Trophoblast cell (in vitro differentiated cells and primary cell): ENCODE measurements around the gene RANBP9.

ENCODE experiments used
- DNase-seq, 2 donors: peaks; one replicate each; pipeline ENCODE4 v3.0.0-alpha.2; 2016
- H2AFZ ChIP-seq: 2 replicates; pipeline ENCODE4 v1.6.1; 2013; ENCODE audit warnings: low read length, moderate library complexity, mild to moderate bottlenecking; ENCODE audit not compliant: insufficient read depth, poor library complexity
- H2AK5ac ChIP-seq: 2 replicates; pipeline ENCODE4 v1.6.1; 2013; ENCODE audit warnings: mild to moderate bottlenecking, low read length
- H2BK120ac ChIP-seq: 2 replicates; pipeline ENCODE4 v1.6.1; 2013; ENCODE audit warnings: low read length, mild to moderate bottlenecking, moderate library complexity; ENCODE audit not compliant: insufficient read depth, poor library complexity
- H2BK12ac ChIP-seq: 2 replicates; pipeline ENCODE4 v1.6.1; 2013; ENCODE audit warnings: mild to moderate bottlenecking, low read length, moderate library complexity
- H2BK5ac ChIP-seq: 2 replicates; pipeline ENCODE4 v1.6.1; 2013; ENCODE audit warnings: low read length, low read depth, moderate library complexity, mild to moderate bottlenecking; ENCODE audit not compliant: poor library complexity
- H3K14ac ChIP-seq: 2 replicates; pipeline ENCODE4 v1.6.1; 2013; ENCODE audit warnings: mild to moderate bottlenecking, low read length
- H3K18ac ChIP-seq: 2 replicates; pipeline ENCODE4 v1.6.1; 2013; ENCODE audit warnings: mild to moderate bottlenecking, low read length
- H3K23ac ChIP-seq: 2 replicates; pipeline ENCODE4 v1.6.1; 2013; ENCODE audit warnings: low read length
- H3K27ac ChIP-seq: 2 replicates; pipeline ENCODE4 v1.5.1; 2013; ENCODE audit warnings: low read depth, mild to moderate bottlenecking, inconsistent platforms, low read length, moderate library complexity
- H3K27me3 ChIP-seq: 2 replicates; pipeline ENCODE4 v1.6.1; 2013; ENCODE audit warnings: inconsistent platforms, mild to moderate bottlenecking, low read length, moderate library complexity; ENCODE audit not compliant: insufficient read depth
- H3K36me3 ChIP-seq, 2 experiments: 1 replicate in 1 of 2; 2 replicates in 1 of 2; pipeline ENCODE4 v1.6.1; 2013; ENCODE audit warnings: low read length in 2 of 2, mild to moderate bottlenecking in 2 of 2, moderate library complexity in 1 of 2; ENCODE audit not compliant: insufficient read depth in 2 of 2, control insufficient read depth in 1 of 2
- H3K4ac ChIP-seq: 2 replicates; pipeline ENCODE4 v1.6.1; 2013; ENCODE audit warnings: low read depth, mild to moderate bottlenecking, low read length, moderate library complexity
- H3K4me1 ChIP-seq, 2 experiments: 1 replicate in 1 of 2; 2 replicates in 1 of 2; pipeline ENCODE4 v1.6.1; 2013; ENCODE audit warnings: low read length in 2 of 2, mild to moderate bottlenecking in 2 of 2, moderate library complexity in 1 of 2; ENCODE audit not compliant: insufficient read depth in 2 of 2, control insufficient read depth in 1 of 2
- H3K4me2 ChIP-seq: 2 replicates; pipeline ENCODE4 v1.6.1; 2013; ENCODE audit warnings: inconsistent platforms, mild to moderate bottlenecking, low read length, moderate library complexity
- H3K4me3 ChIP-seq: 2 replicates; pipeline ENCODE4 v1.5.1; 2013; ENCODE audit warnings: mild to moderate bottlenecking, low read depth, low read length, inconsistent platforms
- H3K79me1 ChIP-seq: one replicate; pipeline ENCODE4 v1.6.1; 2013; ENCODE audit warnings: low read length
- H3K79me2 ChIP-seq: 2 replicates; pipeline ENCODE4 v1.6.1; 2013; ENCODE audit warnings: low read length, mild to moderate bottlenecking; ENCODE audit not compliant: control insufficient read depth, insufficient read depth, poor library complexity
- H3K9ac ChIP-seq: 2 replicates; pipeline ENCODE4 v1.6.1; 2013; ENCODE audit warnings: mild to moderate bottlenecking, low read length
- H3K9me3 ChIP-seq: 2 replicates; pipeline ENCODE4 v1.6.1; 2013; ENCODE audit warnings: low read depth, mild to moderate bottlenecking, control low read depth, inconsistent platforms, low read length; ENCODE audit not compliant: insufficient read depth
- H4K12ac ChIP-seq: 2 replicates; pipeline ENCODE4 v1.6.1; 2013; ENCODE audit warnings: low read depth, mild to moderate bottlenecking, low read length, moderate library complexity
- H4K8ac ChIP-seq: 2 replicates; pipeline ENCODE4 v1.6.1; 2013; ENCODE audit warnings: low read depth, mild to moderate bottlenecking, low read length, moderate library complexity
- H4K91ac ChIP-seq: one replicate; pipeline ENCODE4 v1.6.1; 2013; ENCODE audit warnings: low read depth, mild to moderate bottlenecking, low read length, moderate library complexity
- WGBS: extraction: QIAGEN DNeasy Blood & Tissue Kit; methylation state at CpG from one replicate; pipeline ENCODE4 v1.1.7; 2013; ENCODE audit warnings: missing lambda C conversion rate; ENCODE audit not compliant: insufficient read length, insufficient coverage; ENCODE audit errors: extremely low coverage; 5-methylcytosine and 5-hydroxymethylcytosine counted together

The RANBP9 gene

DNA sequence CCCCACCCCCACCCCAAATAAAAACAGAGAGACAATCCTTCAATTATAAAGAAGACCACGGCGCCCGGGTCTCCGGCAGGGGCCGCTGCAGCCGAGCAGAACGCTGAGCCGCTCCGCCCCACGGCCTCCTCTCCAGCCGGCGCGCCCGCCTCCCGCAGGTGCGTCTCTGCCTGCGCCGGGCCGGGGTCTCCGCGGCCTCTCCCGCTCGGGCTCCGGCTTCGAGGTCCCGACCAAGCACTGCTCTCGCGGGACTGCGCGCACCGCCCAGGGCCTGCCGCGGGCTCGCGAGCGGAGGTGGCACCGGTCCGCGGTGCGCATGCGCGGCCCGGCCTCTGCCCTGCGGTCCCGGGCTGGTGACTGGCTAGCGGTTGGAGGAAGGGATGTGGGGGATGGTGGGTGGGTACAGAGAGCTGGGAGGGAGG is 137.5 kb downstream of the RANBP9 start:
- peaks cover 0 to 3% of the 10 kb centered on the region in 2 experiments for H3K4me1 ChIP-seq
- no peaks in the 10 kb centered on the region for H3K27me3 ChIP-seq
- H3K4me2 ChIP-seq = peak overlapping the region; percentile 75
- H2BK12ac ChIP-seq = no peak overlapping the region
- H3K9me3 ChIP-seq = no peaks in the 10 kb centered on the region
- no peak overlapping the region for H3K14ac ChIP-seq
- H4K8ac ChIP-seq = peak overlapping the region; percentile 56
- no peak overlapping the region for H3K9ac ChIP-seq
- no peak overlapping the region for H2BK120ac ChIP-seq
- no peak overlapping the region for H4K12ac ChIP-seq
- H3K4ac ChIP-seq = no peak overlapping the region
- peak overlapping the region; percentile 60 for H3K27ac ChIP-seq
- no peak overlapping the region for H3K23ac ChIP-seq
- H3K4me3 ChIP-seq = peak overlapping the region; percentile 80
- H4K91ac ChIP-seq = peak overlapping the region; percentile 28
- H3K79me2 ChIP-seq = peaks cover 4% of the 10 kb centered on the region
- H3K36me3 ChIP-seq = no peaks in the 10 kb centered on the region
- DNase-seq = peak; percentile 88 to 89
- H3K18ac ChIP-seq = no peak overlapping the region
- whole genome bisulfite sequencing = no CpG with 5 or more reads among the region's 46 CpGs
- no peak overlapping the region for H2BK5ac ChIP-seq
- no peak overlapping the region for H2AFZ ChIP-seq
- H3K79me1 ChIP-seq = peaks cover 7% of the 10 kb centered on the region
- no peak overlapping the region for H2AK5ac ChIP-seq

DNA sequence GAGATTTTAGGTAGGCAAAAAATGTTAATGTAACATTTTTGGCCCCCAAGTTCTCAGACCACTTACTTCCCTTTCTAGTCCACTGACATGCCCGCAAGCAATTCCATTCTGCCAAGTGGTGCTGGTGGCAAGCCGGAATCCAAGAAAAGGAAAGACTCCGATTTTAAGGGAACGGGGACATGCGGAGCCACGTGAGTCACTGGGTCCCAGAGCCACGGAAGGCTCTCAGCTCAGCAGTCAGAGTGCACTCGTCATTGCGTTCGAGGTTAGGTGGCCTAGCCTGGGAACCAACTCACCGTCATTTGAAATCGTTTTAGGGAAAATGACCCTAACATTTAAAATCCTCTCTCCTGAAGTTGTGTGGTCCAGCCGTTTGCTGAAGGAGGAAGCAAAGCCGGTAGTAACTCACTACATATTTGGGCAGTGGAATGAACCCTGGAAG is 137.9 kb downstream of the RANBP9 start:
- no peaks in the 10 kb centered on the region for H3K27me3 ChIP-seq
- H2BK12ac ChIP-seq = no peak overlapping the region
- H2AFZ ChIP-seq = peak overlapping the region; percentile 33
- H3K4me1 ChIP-seq = peaks cover 0 to 3% of the 10 kb centered on the region in 2 experiments
- no peaks in the 10 kb centered on the region for H3K9me3 ChIP-seq
- H3K9ac ChIP-seq = peak overlapping the region; percentile 50
- H2BK5ac ChIP-seq = no peak overlapping the region
- H3K18ac ChIP-seq = no peak overlapping the region
- peak overlapping the region; percentile 25 for H3K4me3 ChIP-seq
- no peak overlapping the region for H3K23ac ChIP-seq
- H4K91ac ChIP-seq = no peak overlapping the region
- peak overlapping the region; percentile 70 for H3K4me2 ChIP-seq
- no peak overlapping the region for H3K4ac ChIP-seq
- H3K79me1 ChIP-seq = peaks cover 7% of the 10 kb centered on the region
- no peaks in the 10 kb centered on the region for H3K36me3 ChIP-seq
- H2AK5ac ChIP-seq = no peak overlapping the region
- peak overlapping the region; percentile 16 for H3K27ac ChIP-seq
- peaks cover 4% of the 10 kb centered on the region for H3K79me2 ChIP-seq
- no CpG with 5 or more reads among the region's 14 CpGs for WGBS
- H4K8ac ChIP-seq = peak overlapping the region; percentile 14
- H2BK120ac ChIP-seq = no peak overlapping the region
- peak overlapping the region; percentile 38 for H3K14ac ChIP-seq
- DNase-seq = peak; percentile 50 to 63
- no peak overlapping the region for H4K12ac ChIP-seq

DNA sequence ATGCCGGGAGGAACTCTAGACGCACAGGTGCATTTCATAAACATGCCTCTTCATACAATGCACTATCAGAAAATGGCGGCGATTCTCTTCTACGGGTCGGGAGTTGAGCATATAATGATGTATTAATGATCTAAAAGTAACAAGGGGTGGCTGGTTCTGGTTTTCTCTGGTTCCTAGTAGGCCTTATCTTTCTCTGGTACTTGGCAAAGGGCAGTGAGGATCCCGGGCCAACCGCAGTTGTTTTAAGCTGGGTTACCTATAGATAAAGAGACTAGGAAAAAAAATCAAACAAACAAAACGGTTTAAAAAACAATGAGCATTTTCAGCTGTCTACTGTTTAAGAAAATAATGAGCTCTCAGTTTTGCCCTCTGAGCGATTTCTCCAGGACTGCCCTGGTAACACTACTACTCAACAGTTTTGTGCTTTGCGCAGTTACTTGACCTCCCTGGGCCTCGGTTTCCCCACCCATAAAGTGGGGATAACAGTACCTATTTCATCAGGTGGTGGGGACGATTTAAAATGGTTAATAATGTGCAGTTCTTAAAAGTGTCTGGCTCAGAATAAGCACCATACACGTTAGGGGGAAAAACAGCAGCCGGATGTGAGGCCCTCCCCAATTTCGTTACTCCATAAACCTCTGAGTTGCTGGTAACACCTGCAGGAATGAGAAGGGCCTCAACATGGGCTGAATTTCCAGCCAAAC is 138.5 kb downstream of the RANBP9 start:
- no peak overlapping the region for H2AK5ac ChIP-seq
- DNase-seq = no peak
- no CpG with 5 or more reads among the region's 16 CpGs for WGBS
- H3K4me2 ChIP-seq = peak overlapping the region; percentile 70
- H4K8ac ChIP-seq = no peak overlapping the region
- no peak overlapping the region for H2BK12ac ChIP-seq
- no peak overlapping the region for H3K23ac ChIP-seq
- no peak overlapping the region for H4K12ac ChIP-seq
- no peak overlapping the region for H3K27ac ChIP-seq
- no peak overlapping the region for H2AFZ ChIP-seq
- H2BK120ac ChIP-seq = no peak overlapping the region
- peaks cover 0 to 3% of the 10 kb centered on the region in 2 experiments for H3K4me1 ChIP-seq
- H3K27me3 ChIP-seq = no peaks in the 10 kb centered on the region
- H3K18ac ChIP-seq = no peak overlapping the region
- no peaks in the 10 kb centered on the region for H3K36me3 ChIP-seq
- no peak overlapping the region for H3K14ac ChIP-seq
- no peak overlapping the region for H4K91ac ChIP-seq
- H3K4ac ChIP-seq = no peak overlapping the region
- no peak overlapping the region for H2BK5ac ChIP-seq
- H3K9ac ChIP-seq = no peak overlapping the region
- H3K79me1 ChIP-seq = peaks cover 7% of the 10 kb centered on the region
- no peaks in the 10 kb centered on the region for H3K9me3 ChIP-seq
- peaks cover 4% of the 10 kb centered on the region for H3K79me2 ChIP-seq
- H3K4me3 ChIP-seq = no peak overlapping the region

GRCh38 chr6:13572240-13572639 is 139.4 kb downstream of the RANBP9 start:
- H3K18ac ChIP-seq = no peak overlapping the region
- no peak overlapping the region for H2BK5ac ChIP-seq
- H3K27ac ChIP-seq = no peak overlapping the region
- H3K9ac ChIP-seq = no peak overlapping the region
- peaks cover 0 to 3% of the 10 kb centered on the region in 2 experiments for H3K4me1 ChIP-seq
- no peaks in the 10 kb centered on the region for H3K36me3 ChIP-seq
- no peak overlapping the region for H2BK12ac ChIP-seq
- H4K8ac ChIP-seq = no peak overlapping the region
- H4K91ac ChIP-seq = no peak overlapping the region
- no peaks in the 10 kb centered on the region for H3K9me3 ChIP-seq
- no peak overlapping the region for H3K23ac ChIP-seq
- H3K4me2 ChIP-seq = no peak overlapping the region
- peaks cover 4% of the 10 kb centered on the region for H3K79me2 ChIP-seq
- H3K4ac ChIP-seq = no peak overlapping the region
- no CpG with 5 or more reads among the region's 7 CpGs for whole genome bisulfite sequencing
- H3K4me3 ChIP-seq = no peak overlapping the region
- no peaks in the 10 kb centered on the region for H3K27me3 ChIP-seq
- no peak overlapping the region for H2AK5ac ChIP-seq
- no peak overlapping the region for H3K14ac ChIP-seq
- H4K12ac ChIP-seq = no peak overlapping the region
- DNase-seq = no peak
- peaks cover 7% of the 10 kb centered on the region for H3K79me1 ChIP-seq
- H2AFZ ChIP-seq = no peak overlapping the region
- H2BK120ac ChIP-seq = no peak overlapping the region
